Activated CD4-positive, alpha-beta T cell treated with anti-CD3 and anti-CD28 coated beads, Interleukin-2, Interleukin-6, amounts not matched to agents 100 ng/mL and 50 ng/mL, durations not matched to agents 16 hours and 8 hours (primary cell): ENCODE results near the gene AP5S1.

Source experiments
- DNase-seq: peaks from one replicate; pipeline ENCODE4 v3.0.0-alpha.2; 2020

The AP5S1 gene

GRCh38 chr20:3794701-3795420 lies 25.5 kb upstream of the AP5S1 start:
- DNase-seq: no peak

DNA sequence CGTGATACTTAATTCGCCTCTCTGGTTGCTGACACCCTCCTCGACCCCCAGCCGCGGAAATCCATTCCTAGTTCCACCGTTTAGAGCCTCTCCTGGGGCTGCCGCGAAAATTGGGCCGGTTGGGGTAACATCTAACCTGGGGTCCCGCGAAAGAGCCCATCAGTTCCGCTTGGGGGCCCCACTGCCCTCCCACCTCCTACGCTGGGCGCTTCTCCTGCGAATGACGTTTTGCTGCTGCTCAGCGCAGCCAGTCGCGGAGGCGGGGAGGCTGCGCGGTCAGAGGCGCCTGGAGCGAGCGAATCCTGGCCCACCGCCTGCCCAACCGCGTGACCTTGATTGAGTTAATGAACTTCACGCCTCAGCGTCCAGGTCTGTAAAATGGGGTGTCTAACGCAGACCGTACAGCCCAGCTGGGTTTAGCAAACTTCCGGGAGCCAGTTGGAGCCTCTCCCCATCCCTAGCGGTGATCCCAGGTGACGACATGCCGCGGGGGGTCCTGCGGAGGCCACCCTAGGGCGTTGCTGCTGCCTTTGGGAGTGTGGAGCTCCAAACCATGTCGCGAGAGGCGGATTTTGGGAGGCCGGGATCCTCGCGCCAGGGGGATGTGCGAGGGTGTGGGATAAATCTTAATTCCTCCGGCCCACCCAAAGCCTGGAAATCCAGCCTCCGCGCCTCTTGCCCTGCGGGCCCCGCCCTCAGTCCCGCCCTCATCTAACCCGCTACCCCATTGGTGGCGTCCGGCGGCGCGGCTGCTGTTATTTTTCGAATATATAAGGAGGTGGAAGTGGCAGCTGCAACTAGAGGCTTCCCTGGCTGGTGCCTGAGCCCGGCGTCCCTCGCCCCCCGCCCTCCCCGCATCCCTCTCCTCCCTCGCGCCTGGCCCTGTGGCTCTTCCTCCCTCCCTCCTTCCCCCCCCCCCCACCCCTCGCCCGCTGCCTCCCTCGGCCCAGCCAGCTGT lies 24.6 kb upstream of the AP5S1 start, which contains the start of gene CDC25B:
Gene CDC25B, plus strand, starts transcription at position 800 of the 958 bp plus-strand sequence. CDS start 222 bp downstream, outside the sequence.
- peak; percentile 95 for DNase-seq

GRCh38 chr20:3796477-3797225 lies 23.7 kb upstream of the AP5S1 start:
- DNase-seq: no peak

DNA sequence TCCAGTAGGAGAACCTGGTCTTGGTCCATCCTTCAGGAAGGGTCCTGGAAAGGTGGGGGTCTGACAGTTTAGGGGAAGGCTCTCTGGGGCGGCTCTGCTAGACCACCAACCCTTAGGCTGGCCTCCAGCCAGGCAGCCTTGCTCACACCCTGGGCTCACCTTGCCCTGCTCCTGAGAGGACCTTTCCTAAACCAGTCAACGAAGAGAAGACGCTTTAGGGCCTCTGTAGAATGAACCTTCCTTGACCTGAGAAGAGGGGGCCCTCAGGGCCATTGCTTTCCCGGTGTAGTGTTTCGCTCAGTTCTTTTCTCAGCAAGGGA lies 23.2 kb upstream of the AP5S1 start:
- no peak for DNase-seq

GRCh38 chr20:3797592-3798372 lies 22.6 kb upstream of the AP5S1 start:
- peak; percentile 68 for DNase-seq

- no peak for DNase-seq
Measured at GRCh38 chr20:3798373-3798768, 22.0 kb upstream of the AP5S1 start.

- no peak for DNase-seq
Measured at GRCh38 chr20:3798908-3799248, 21.5 kb upstream of the AP5S1 start.

DNA sequence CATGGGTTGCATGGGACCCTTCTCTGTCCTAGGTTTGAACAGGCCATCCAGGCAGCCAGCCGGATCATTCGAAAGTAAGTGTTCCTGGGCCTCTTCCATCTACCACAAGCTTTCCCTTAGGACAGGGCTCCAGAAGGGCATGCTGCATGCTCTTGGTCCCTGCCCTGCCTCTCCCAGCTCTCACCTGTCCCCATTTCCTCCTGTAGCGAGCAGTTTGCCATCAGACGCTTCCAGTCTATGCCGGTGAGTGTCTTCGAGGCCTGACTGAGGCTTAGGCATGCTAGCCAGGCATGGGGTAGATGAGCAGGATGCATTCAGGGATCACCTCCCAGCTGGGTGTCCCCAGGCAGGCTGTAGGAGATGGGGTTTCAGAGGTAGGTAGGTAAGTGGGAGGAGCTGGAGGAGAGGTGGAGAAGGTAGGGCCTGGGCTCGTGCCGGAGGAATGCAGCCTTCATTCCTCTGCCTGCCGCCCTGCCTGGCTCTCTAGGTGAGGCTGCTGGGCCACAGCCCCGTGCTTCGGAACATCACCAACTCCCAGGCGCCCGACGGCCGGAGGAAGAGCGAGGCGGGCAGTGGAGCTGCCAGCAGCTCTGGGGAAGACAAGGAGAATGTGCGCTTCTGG lies 20.0 kb upstream of the AP5S1 start:
- DNase-seq: no peak

DNA sequence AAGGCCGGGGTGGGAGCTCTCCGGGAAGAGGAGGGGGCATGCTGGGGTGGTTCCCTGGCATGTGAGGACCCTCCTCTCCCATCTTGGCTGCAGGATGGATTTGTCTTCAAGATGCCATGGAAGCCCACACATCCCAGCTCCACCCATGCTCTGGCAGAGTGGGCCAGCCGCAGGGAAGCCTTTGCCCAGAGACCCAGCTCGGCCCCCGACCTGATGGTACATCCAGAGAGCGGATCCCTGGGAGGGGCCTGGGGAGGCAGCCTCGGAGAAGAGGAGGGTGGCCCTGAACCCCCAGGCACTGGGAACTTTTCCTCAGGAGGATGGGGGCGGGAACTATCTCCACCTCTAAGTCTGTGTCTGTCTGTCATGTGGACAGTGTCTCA lies 19.5 kb upstream of the AP5S1 start:
- no peak for DNase-seq

DNA sequence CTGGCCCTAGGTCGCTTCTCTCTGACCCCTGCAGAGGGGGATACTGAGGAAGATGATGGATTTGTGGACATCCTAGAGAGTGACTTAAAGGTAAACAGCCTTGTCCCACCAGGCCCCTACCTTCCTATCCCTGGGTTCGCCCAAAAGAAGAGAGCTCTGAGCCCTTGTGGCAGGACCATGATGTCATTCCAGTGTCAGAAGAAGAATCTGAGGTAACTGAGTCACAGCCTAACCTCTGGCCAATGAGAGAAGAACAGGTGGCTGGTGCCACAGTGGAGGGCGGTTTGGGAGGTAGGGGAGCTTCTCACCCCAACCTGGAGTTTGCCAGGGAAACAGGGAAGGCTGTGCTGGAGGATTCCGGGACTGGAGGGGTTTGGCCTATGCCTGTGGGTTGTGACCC lies 19.0 kb upstream of the AP5S1 start:
- DNase-seq: no peak

DNA sequence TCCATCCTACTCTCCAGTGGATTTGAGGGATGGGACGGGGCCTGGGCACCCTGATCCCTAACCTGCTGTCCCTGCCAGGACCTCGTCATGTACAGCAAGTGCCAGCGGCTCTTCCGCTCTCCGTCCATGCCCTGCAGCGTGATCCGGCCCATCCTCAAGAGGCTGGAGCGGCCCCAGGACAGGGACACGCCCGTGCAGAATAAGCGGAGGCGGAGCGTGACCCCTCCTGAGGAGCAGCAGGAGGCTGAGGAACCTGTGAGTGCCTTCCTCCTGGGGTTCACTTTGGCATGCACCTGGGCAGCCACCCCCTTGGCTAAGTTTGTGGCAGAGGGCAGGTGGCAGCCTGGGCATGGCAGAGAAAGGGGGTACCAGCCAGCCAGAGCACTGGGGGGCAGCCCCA lies 18.5 kb upstream of the AP5S1 start:
- DNase-seq: no peak

GRCh38 chr20:3802524-3803239 lies 17.7 kb upstream of the AP5S1 start:
- no peak for DNase-seq

GRCh38 chr20:3803289-3803688 lies 17.1 kb upstream of the AP5S1 start:
- no peak for DNase-seq

- DNase-seq: no peak
Measured at GRCh38 chr20:3803854-3804253, 16.5 kb upstream of the AP5S1 start.

DNA sequence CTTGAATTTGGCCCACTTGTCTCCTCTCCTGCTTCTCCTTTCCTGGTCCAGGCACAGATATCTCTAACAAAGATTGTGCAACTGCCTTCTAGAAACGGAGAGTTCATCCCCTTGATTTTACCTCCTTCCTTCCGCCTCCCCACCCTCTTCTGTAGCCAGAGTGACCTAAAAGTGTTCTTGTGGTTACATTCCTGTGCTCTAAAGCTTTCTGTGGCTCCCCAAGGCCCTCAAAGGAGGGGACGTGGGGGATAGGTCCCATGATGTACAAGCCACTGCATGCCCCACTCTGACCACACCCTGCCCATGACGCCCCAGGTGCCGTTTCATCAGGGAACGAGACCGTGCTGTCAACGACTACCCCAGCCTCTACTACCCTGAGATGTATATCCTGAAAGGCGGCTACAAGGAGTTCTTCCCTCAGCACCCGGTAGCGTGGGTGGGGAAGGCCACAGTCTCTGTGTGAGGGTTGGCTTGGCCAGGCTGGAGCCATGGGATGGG lies 16.0 kb upstream of the AP5S1 start:
- no peak for DNase-seq

- no peak for DNase-seq
Measured at GRCh38 chr20:3804781-3805180, 15.6 kb upstream of the AP5S1 start.

DNA sequence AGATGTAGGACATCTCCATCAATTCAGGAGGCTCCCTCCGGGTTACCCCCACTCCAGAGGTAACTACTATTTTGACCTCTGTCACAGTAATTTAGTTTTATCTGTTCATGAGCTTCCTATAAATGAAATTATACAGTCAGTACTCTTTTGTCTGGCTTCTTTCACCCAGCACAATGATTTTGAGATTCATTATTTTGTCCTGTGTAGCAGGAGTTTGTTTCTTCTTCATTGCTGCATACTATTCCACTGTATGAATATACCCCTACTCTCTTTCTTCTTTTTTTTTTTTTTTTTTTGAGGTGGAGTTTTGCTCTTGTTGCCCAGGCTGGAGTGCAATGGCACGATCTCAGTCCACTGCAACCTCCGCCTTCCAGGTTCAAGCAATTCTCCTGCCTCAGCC lies 11.8 kb upstream of the AP5S1 start:
- no peak for DNase-seq

- DNase-seq: peak; percentile 96
Measured at GRCh38 chr20:3811467-3812258, 8.7 kb upstream of the AP5S1 start.

GRCh38 chr20:3812259-3812681 lies 8.1 kb upstream of the AP5S1 start:
- DNase-seq: no peak
